Measurements from ENCODE around the gene NANS.

The NANS gene

DNA sequence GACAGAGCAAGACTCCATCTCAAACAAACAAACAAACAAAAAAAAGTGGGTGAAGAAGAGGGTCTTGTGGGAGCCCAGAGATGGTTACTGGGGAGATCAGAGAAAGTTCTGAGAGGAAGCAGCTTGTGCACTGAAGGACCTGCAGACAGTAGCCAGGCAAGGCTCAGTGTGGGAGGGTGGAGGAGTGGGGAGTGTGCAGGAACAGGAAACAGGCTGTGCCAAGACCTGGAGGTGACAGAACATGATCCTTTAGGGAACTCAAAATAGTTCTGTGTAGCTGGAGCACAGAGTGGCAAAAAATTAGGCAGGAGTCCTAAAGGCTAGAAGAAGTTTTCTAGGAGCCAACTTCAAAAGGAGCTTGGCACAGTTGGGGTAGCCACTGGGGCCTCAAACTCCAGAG lies 19.2 kb upstream of the NANS start:
- DNase-seq (ENCODE audit: low read depth in 2 of 3, low spot score in 2 of 3) = no peak

DNA sequence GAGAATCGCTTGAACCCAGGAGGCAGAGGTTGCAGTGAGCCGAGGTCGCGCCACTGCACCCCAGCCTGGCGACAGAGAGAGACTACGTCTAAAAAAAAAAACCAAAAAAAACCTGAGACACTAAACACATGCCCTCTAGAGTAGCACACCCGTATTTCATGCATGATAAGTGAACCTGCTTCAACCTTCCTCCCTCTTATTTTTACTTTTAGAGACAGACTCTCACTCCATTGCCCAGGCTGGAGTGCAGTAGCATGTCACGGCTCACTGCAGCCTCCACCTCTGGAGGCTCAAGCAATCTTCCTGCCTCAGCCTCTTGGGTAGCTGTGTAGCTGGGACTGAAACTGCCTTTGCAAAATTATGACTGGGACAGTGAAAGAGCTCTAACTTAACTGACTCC lies 17.6 kb upstream of the NANS start:
- no peak for DNase-seq (ENCODE audit: low read depth in 2 of 3, low spot score in 2 of 3)

DNA sequence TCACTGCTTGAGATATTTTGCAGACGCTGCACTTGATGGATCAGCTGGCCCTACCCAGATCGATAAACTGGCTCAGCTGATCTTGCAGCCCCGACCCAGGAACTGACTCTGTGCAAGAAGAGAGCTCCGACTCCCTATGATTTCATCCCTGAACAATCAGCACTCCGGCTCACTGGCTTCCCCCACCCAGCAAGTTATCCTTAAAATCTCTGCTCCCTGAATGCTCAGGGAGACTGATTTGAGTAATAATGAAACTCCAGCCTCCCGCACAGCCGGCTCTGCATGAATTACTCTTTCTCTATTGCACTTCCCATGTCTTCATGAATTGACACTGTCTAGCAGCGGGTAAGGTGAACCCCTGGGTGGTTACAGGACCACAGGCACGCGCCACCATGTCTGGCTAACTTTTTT lies 16.9 kb upstream of the NANS start:
- no peak for DNase-seq (ENCODE audit: low read depth in 2 of 3, low spot score in 2 of 3)

DNA sequence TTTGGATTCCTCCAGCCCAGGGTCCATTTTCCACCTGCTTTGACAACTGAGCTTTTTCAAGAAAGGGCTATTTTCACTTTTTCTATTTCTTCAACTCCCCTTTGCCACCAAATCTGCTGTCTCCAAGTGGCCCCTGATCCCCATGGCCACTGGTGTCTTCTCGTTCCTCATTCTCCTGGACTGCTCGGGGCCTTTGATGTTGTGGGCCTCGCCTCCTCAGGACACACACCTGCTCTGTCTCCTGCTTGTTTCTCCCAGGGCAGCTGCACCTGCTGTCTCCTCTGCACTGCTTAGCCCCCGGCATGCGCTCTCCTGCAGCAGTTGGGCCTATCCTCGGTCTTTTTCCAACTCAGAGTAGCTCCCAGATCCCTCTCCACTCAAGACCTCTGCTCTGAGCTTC lies 16.3 kb upstream of the NANS start:
- DNase-seq (ENCODE audit: low read depth in 2 of 3, low spot score in 2 of 3) = no peak

DNA sequence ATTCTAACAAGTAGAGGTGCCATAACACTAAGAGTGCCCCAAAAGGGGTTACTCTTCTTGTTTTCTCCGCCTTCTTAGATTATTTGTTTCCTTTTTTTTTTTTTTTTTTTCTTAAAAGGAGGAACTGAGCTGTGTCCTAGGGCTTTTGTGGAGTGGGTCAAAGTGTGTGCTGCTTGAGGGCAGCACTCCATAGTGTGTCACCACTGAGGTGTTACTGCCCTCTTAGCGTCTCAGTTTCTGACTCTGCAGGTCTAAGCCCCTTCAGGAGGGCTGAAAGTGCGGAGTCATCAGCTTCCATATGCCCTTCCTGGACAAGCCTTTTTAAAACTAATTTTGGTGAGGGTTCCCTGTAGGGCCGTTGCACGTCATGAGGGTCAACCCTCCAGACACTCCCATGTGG lies 12.6 kb upstream of the NANS start:
- DNase-seq (ENCODE audit: low read depth in 2 of 3, low spot score in 2 of 3) = no peak

DNA sequence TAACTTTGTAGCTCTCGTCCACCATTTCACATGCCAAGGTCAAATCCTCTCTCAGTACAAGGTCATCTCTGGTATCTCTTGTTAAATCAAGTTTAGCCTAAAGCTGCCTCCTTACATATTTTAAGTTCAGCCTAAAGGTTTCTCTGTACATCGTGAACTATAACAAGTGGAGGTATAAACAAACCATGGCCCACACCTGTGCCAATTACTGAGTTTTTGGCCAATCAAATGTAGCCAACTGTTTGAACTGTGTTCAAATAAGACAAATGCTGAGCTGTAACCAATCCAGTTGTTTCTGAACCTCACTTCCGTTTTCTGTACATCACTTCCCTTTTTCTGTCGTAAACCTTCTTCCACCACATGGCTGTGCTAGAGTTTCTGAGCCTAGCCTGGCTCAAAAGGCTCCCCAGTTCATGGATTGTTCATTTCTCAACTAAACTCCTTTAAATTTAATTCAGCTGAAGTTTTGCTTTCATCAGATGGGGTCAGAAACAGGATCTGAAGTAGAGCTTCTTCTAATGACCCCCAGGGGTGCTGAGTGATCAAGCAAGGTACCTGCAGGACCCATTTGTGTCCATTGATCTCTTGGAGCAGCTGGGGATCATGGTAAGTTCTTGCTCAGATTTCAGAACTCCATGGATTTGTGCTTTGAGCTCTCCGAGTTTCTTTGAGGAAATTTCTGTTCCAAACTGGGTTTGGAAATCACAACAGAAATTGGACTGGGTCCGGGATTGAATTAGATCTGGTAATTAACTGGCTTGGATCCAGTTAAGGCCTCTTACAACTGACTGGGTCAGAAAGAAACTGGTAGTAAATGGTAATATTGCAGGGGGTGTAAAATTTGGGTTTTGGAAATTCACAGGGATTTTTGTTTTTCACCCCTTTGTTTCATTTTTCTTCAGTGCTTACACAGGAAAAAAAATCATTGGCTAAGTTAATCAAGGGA lies 11.0 kb upstream of the NANS start:
- DNase-seq (ENCODE audit: low read depth in 2 of 3, low spot score in 2 of 3) = no peak

DNA sequence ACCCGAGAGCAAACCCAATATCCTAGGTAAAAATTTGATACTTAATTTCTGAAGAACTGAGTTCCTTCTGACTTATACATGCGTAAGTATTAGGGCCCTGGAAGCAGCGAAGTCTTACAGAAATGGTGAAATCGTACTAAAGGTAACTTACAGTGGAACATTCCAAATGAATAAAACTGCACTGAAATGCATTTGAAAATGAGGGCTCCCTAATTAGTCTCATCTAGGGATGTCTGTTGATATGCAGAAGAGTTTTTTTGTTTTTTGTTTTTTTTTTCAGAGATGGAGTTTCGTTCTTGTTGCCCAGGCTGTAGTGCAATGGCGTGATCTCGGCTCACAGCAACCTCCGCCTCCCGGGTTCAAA lies 10.4 kb upstream of the NANS start:
- DNase-seq (ENCODE audit: low read depth in 2 of 3, low spot score in 2 of 3) = no peak

DNA sequence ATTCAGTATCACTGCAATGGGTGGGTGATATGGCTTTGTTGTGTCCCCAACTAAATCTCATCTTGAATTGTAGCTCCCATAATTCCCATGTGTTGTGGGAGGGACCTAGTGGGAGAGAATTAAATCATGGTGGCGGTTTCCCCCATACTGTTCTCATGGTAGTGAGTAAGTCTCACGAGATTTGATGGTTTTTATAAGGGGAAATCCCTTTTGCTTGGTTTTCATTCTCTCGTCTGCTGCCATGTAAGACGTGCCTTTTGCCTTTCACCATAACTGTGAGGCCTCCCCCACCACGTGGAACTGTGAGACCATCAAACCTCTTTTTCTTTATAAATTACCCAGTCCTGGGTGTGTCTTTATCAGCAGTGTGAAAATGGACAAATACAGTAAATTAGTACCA lies 9.5 kb upstream of the NANS start:
- no peak for DNase-seq (ENCODE audit: low read depth in 2 of 3, low spot score in 2 of 3)

DNA sequence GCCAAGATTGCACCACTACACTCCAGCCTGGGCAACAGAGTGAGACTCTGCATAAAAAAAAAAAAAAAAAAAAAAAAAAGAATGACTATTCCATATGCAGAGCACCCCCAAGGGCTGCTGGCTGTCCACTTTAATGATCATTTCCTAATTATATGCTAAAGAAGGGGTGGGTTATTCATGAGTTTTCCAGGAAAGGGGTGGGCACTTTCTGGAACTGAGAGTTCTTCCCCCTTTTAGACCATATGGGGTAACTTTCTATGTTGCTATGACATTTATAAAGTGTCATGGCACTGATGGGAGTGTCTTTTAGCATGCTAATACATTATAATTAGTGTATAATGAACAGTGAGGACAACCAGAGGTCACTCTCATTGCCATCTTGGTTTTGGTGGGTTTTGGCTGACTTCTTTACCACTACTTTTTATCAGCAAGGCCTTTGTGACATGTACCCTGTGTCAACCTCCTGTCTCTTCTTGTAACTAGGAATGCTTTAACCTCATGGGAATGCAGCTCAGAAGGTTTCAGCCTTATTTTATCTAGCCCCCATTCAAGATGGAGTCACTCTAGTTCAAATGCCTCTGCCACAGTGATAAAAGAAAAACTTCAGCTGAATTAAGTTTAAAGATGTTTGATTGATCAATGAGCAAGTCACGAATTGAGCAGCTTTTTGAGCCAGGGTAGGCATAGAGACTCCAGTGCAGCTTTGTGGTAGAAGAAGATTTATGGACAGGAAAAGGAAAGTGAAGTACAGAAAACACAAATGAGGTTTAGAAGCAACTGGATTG lies 7.1 kb upstream of the NANS start:
- DNase-seq (ENCODE audit: low read depth in 2 of 3, low spot score in 2 of 3) = no peak

DNA sequence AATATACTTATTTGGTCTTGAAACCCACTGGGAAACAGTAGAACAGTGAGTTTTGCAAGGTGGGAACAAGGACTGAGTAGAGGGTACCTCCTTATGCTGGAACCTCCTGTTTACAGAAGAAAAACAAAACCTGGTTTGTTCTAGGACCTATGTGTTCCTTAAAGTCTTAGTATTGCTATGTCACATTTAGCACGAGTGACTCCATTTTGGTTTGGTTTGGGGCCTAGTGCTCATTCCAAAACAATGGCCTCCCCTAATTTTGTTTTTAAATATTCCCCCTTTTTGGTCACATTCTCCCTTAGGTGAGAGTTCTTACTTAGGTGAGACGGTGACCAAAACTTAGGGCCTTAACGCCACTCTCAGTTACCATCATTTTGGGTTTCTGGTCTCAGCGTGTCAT lies 6.2 kb upstream of the NANS start:
- DNase-seq (ENCODE audit: low read depth in 2 of 3, low spot score in 2 of 3) = no peak

DNA sequence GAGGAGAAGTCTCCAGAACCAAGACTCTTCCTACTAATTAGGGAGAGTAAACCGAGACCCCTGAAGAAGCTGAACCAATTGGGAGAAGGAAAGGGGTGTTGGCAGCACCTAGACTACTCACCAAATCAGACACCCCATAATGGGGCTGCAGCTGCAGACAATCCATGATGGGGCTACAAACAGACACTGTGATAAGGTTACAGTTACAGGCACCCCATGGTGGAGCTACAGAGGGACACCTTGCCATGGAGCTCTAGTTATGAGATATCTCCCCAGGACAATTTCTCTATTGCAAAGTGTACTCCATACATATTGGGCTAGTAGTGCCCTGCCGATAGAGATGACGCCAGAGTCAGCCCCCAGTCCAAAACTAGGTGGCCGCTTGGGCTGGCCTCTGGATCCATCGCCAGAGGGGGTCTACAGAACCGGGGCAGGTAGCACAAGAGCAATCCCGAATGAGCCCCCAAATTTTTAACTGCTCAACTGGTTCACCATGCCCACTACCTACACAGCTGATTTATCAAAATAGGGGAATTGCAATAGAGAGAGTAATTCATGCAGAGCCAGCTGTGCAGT lies 2.1 kb upstream of the NANS start:
- no peak for DNase-seq (ENCODE audit: low read depth in 2 of 3, low spot score in 2 of 3)

DNA sequence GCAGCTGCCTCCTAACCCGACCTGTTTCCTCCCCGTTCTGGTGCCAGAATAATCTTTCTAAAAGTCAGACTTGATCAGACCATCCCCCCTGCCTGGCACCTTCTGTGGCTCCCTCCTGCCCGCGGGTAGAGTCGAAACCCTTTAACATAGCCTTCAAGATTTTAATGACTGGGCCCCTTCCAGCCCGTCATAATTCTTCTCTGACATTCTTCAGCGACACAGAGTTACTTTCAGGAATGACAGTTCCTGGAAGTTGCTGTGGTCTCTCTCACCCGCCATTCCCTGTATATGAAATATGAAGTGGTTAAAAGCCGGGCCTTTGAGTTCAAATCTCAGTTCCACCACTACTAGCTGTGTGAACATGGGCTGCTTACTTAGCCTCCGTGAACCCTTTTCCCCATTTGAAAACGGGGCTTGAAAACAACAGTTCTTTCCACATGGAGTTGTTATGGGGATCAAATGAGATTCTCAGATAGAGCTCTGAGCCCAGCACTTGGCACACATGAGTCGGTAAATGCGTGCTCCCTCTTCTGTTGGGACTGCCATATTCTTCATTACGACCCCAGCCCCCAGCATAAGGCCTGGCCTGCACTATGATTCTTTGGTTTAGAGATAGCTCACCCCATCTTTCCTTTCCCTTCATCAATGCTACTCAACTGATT lies 737 bp downstream of the NANS start:
- no peak for DNase-seq (ENCODE audit: low read depth in 2 of 3, low spot score in 2 of 3)

DNA sequence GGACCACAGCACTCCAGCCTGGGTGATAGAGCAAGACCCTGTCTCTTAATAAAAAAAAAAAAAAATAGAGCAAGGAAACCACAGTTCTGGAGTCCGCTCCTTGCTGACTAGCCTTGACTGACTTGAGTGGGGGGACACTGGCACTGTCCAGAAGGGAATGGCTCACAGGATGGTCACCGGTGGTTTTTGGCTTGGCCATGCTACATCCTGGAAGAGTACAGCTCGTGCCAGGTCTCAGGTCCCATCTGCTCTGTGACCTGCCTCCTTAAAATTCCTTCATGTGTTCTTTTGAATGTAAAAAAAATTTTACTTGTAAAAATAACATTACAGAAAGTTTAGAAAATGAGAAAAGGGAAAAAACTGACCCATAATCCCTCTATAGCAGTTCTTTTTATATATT lies 5.6 kb downstream of the NANS start:
- DNase-seq (ENCODE audit: low read depth in 2 of 3, low spot score in 2 of 3) = no peak

DNA sequence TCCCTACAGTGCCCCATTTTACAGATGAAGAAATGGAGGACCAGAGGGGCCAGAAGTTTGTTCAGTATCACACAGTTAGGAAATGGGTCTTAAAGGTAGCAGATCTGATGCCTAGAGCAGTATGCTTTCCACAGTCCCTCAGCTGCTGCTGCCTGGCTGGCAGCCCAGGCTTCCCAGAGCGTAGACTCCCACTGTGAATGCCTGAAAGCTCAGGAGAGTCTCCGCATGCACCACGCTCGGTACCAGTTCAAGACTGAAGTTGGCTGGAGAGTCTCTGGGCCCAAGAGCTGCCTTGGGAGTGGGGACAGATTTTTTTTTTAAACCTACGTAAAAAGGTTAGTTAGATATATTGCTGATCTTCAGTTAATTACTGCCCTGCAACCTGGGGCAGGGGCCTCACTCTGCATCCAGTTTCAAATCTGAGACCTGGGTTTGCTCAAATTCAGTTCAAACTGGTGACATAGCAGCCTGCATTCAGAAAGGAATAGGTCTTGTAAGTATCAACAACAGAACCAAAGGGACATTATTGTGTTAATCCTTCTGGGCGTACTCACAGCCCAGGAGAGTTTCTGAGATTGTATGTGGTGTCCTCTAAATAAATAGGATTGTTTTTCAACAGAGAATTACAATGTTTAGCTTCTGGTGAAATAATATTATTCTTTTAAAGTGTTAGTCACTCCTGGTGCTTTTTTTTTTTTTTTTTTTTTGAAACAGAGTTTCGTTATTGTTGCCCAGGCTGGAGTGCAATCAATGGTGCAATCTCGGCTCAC lies 8.3 kb downstream of the NANS start:
- no peak for DNase-seq (ENCODE audit: low read depth in 2 of 3, low spot score in 2 of 3)

DNA sequence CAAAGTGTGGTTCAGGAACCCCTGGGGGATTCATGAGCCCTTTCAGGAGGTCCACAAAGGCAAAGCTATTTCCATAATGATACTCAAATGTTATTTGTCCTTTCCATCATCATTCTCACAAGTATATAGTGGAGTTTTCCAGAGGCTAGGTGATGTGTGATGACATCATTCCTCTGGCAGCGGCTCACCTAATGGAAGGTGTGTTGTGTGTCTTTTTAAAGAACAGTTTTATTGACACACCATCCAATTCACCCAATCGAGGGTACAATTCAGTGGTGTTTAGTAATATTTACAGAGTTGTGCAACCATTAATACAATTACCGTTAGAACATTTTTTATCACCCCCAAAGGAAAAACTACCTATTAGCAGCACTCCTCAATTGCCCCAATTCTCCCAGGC lies 9.7 kb downstream of the NANS start:
- DNase-seq (ENCODE audit: low read depth in 2 of 3, low spot score in 2 of 3) = no peak

DNA sequence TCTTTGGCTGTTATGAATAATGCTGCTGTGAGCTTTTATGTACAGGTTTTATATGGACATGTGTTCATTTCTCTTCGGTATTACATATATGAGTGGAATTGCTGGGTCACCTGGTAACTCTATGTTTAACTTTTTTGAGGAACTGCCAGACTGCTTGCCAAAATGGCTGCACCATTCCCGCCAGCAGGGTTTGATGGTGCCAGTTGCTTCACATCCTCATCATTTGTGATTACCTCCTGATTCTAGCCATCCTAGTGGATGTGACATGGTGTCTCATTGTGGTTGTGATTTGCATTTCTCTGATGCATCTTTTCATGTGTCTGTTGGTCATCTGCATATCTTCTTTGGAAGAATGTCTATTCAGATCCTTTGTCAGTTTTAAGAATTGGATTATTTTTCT lies 10.7 kb downstream of the NANS start:
- DNase-seq (ENCODE audit: low read depth in 2 of 3, low spot score in 2 of 3) = no peak

DNA sequence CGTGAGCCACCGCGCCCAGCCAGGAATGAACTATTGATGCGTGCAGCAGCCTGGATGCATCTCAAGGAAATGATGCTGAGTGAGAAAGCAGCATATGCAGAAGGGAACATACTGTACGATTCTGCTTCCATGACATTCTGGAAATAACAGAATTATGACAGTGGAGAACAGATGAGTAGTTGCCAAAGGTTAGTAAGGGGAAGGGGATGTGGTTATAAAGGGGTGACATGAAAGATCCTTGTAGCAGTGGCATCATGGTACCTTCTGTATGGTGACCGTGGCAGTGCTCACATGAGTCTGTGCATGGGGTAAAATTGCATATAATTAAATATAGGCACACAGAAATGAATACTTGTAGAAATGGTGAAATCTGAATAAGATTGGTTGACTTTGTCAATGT lies 13.0 kb downstream of the NANS start:
- no peak for DNase-seq (ENCODE audit: low read depth in 2 of 3, low spot score in 2 of 3)

DNA sequence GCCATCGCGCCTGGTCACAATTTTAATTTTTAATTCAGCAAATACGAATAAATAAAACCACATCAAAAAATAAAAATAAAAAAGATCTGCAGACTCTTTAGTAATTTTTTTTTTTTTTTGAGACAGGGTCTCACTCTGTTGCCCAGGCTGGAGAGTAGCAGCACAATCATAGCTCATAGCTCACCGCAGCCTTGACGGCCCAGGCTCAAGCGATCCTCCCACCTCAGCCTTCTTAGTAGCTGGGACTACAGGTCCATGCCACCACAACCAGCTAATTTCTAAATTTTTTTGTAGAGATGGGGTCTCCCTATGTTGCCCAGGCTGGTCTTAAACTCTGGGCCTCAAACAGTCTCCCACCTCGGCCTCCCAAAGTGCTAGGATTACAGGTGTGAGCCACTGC lies 14.2 kb downstream of the NANS start:
- no peak for DNase-seq (ENCODE audit: low read depth in 2 of 3, low spot score in 2 of 3)

DNA sequence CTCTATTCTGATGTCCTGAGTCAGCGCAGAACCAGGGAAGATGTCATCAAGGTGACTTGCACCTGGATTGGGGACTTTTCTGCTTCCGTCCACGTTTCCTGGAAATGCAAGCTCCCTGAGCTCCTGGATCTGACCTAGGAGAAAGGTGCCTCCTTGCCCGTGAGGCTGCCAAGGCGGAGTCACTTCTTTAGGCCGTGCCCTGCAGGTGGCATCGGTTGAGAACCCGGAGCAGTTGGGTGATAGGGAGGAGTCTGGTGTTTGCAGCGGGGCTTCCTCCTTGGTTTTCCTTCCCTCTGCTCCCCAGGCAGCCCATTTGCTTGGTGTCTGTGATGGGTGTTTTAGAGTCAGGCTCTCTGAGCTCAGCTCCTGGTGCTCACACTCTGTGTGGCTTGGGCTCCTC lies 15.2 kb downstream of the NANS start:
- DNase-seq (ENCODE audit: low read depth in 2 of 3, low spot score in 2 of 3) = no peak

DNA sequence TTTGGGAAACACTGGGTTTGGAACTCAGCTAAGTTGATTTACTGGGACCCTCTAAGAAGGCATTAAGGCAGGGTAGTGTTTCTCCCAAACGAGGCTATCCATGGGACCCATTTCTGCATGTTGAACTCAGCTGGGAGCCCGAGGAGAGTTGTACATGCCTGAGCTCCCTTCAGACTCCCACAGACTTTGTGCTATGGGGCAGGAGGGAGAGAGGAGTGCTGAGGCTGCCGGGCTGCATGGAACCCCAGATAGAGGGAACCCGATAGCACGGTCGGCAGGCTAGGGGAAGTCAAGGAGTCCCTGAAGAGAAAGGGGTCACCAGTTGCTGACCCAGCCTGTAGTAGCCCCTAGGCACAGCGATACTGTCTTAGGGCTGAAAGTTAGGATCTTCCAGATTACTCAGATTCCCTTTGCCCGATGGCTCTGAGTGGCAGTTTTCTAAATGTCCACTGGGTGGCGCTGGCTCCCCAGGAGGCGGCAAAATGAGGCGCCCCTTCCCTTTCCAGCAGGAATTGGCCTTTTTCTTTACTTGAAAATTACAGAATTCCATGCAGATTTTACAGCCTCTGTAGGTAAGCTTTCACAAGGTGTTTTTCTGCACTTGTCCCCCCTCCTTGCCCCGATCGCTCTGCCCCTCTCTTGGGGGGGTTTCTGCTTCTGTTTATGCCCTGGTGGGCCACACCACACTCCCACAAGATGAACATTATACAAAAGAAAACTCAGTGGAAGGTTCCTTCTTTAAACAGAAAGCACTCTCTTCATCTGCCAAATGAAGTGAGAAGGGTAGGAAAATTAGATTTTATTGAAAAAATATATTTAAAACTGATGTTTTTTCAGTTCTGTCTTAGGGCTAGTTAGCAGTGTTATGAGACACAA lies 17.8 kb downstream of the NANS start:
- DNase-seq (ENCODE audit: low read depth in 2 of 3, low spot score in 2 of 3) = peak; percentile 20 to 53 (median 32)

Data from activated CD8-positive, alpha-beta memory T cell treated with anti-CD3 and anti-CD28 coated beads for 48 hours (primary cell).